HG02571 (cell line): ENCODE measurements around the gene USP35.

ENCODE experiments used
- ATAC-seq: cut with Tn5 transposase; IDR thresholded peaks from one replicate; pipeline ENCODE4 v1.9.1; 2021; ENCODE audit warnings: mild to moderate bottlenecking, moderate library complexity; ENCODE audit not compliant: unreplicated experiment

Gene USP35, protein sequence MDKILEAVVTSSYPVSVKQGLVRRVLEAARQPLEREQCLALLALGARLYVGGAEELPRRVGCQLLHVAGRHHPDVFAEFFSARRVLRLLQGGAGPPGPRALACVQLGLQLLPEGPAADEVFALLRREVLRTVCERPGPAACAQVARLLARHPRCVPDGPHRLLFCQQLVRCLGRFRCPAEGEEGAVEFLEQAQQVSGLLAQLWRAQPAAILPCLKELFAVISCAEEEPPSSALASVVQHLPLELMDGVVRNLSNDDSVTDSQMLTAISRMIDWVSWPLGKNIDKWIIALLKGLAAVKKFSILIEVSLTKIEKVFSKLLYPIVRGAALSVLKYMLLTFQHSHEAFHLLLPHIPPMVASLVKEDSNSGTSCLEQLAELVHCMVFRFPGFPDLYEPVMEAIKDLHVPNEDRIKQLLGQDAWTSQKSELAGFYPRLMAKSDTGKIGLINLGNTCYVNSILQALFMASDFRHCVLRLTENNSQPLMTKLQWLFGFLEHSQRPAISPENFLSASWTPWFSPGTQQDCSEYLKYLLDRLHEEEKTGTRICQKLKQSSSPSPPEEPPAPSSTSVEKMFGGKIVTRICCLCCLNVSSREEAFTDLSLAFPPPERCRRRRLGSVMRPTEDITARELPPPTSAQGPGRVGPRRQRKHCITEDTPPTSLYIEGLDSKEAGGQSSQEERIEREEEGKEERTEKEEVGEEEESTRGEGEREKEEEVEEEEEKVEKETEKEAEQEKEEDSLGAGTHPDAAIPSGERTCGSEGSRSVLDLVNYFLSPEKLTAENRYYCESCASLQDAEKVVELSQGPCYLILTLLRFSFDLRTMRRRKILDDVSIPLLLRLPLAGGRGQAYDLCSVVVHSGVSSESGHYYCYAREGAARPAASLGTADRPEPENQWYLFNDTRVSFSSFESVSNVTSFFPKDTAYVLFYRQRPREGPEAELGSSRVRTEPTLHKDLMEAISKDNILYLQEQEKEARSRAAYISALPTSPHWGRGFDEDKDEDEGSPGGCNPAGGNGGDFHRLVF

DNA sequence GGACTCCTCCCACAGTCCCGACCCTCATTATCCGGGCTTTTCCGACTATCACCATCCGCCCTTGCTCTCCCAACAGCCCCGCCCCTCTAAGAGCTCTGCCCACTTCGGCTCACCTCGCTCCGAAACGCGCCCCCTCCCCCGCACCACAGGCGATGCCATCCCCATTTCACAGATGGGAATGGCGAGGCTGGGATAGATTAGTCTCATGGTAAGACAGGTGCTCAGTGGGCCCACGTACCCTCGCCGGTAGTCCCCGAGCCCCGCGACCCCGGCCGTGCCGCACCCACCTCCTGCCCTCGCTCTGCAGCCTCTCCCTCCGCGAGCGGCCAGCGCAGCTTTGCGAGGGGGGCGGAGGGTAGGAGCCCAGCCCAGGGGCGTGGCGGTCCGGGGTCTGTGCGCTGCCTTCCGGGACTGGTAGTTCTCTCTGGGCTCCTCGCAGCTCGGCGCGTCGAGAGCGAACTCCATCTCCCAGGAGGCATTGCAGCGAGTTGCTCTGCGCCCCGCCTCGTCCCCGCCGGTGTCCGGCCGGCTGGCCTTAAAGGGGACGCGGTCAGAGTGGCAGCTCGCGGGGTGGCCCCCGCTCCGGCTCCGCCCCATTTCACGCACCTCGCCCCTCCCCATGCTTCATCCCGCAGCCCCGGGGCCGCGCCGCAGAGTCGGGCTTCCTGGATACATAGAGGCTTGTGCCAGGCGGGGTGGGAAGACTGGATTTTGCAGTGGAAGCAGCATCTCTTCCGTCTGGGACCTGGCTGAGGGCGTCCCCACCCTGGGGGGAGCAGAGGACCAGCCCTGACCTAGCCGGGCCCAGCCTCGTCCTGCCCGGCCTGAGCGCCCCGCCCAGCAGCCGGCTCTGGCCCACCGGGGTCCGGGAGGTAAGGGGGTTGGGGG lies at the start of gene USP35, which contains the start of gene KCTD21:
USP35 (plus strand) TSS at position 634 of the 888 bp plus-strand sequence. CDS start 7,327 bp downstream, outside the sequence.
KCTD21 (minus strand) TSS at position 341 of the 888 bp plus-strand sequence. CDS start 14,072 bp downstream, outside the sequence.
- peak; percentile 92 for ATAC-seq

DNA sequence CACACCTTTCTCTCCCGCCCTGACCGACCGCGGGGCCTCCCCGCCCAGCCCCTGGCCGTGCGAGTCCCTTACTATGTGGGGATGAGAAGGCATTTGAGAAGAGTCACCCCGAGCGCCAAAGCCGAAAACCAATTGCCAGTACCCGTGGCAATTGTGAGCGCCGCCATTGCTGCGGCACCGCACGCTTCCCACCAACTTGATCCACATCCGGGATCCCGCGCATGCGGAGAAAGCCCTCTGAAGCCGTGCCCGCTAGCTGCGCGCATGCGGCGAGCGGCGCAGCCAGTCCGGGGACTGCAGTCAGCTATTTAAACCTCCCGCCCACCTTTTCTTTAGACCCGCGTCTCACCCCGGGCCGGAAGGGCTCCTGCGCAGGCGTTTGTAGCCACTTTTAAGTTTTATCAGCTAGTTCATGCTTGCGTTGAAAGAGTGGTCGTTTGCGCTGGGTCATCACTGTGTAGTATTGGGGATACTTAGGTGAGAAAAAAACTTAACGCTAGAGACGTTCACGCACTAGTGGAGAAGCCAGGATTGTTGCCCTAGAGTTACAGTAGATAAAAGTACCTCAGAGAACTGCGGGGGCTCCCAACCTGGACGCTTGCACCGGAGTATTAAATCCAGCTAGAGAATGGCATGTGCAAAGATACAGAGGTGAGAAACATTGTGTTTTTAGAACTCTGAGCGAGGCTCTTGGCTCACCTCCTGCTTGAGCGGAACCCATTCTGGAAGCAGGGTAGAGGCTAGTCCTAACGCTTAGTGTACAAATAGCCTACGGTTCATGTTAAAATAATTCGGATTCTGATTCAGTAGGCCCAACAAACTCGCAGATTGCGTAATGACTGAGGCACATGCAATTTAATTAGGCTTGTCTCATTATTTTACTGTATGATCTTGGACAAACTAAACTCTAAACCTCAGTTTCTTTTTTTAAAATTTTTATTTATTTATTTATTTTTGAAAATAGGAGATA lies 49.0 kb upstream of the USP35 start, which contains the start of gene ALG8:
ALG8 (minus strand) TSS at position 205 of the 970 bp plus-strand sequence; CDS start at position 167, 38 bp downstream.
- ATAC-seq, result peak; percentile 92

DNA sequence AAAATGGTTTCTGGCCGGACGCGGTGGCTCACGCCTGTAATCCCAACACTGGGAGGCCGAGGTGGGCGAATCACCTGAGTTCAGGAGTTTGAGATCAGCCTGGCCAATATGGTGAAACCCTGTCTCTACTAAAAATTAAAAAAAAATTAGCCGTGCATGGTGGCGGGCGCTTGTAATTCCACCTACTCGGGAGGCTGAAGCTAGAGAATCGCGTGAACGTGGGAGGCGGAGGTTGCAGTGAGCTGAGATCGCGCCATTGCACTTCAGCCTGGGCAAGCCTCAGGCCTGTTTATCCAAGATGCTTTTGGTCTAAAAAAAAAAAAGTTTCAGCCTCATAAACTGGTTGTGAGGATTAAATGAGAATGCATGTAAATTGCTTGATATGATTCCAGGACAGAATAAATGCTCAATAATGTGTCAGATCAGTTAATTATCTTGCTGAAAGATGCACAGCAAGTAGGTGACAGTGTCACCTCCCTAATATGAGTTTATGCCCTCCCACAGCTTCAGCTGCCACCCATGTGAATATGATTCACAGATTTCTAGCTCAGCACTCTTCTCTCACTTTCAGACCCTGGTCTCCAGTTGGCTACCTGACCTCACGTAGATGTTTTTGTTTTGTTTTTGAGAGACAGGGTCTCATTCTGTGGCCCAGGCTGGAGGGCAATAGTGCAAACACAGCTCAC lies 48.2 kb upstream of the USP35 start:
- ATAC-seq, result no peak

DNA sequence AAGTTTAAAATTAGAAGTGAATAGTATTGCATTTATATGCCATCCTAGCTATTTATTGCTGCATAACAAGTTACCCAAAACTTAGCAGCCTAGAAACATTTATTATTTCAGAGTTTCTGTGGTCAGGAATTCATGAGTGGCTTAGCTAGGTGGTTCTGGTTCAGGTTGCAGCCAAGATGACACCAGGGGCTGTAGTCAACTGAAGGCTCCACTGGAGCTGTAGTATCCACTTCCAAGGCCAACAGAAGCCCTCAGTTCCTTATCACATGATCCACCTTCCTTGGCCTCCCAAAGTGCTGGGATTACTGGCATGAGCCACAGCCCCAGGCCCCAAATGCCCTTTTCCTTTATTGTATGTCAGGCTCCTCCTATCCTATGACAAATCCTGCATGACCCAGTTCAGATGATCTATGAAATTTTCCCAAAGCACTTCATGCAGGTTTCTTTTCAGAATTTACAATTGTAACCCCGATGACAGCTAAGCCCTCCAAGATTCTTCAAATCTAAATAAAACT lies 43.2 kb upstream of the USP35 start:
- no peak for ATAC-seq

DNA sequence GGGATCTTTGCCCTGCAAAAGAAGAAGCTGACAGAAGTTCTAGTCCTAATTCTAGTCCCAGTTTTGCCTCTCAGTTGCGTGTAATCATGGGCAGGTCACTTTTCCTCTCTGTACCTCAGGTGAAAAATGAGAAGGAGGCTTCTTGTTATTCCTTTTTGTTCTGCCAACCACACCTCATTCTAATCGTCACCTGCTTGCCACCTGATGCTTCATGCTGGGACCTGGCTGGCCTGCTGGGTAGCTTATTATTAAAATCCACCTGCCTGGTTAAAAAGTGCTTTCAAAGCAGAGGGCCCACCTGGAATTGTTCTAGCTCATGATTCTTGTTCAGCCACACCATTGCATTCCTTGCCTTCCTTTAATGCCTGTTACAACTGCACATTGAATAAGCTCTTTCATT lies 40.9 kb upstream of the USP35 start:
- no peak for ATAC-seq

DNA sequence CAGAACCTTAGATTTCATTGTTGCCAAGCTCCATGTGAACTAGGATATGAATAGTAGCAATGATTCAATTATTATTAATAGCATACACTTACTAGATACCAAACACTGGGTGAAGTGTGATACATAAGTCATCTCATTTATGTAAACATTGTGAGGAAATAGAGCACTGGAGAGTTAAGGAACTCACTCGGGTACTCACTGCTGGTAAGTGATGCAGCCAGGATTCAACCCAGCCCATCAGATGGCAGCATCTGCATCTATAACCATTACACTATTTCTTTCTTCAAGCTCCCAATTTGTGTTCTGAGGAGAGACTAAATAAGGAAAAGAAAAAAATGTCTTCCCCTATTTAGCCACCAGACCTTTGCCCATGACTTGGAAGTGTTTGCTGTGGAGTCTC lies 39.1 kb upstream of the USP35 start:
- no peak for ATAC-seq

DNA sequence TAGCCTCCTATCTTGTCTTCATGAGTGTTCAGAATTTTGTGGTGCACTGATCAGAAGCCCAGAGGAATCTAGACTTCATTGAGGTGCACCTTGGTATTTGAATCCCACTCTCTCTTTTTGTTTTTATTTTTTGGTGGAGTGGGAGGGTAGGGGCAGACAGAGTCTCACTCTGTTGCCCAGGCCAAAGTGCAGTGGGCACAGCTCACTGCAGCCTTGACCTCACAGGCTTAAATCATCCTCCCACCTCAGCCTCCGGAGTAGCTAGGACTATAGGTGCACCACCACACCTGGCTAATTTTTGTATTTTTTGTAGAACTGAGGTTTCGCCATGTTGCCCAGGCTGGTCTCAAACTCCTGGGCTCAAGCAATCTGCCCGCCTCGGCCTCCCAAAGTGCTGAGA lies 38.4 kb upstream of the USP35 start:
- no peak for ATAC-seq

DNA sequence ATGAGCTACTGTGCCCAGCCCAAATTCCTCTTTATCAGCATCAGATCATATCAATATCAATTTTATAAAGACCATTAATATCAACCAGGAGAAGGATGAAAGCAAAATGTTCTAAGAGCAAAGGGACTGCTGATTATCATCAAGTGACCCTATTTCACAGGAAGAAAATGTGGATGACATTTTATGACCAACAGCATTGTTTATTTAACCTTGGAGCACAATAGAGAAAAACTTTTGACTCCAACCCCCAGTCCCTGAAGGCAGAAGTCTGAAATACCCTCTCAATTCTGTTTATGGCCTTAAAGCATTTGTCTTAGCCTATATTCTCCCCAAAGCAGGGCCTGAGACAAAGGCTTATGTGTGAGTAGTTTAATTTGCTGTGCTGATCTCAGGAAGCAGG lies 38.0 kb upstream of the USP35 start:
- no peak for ATAC-seq

DNA sequence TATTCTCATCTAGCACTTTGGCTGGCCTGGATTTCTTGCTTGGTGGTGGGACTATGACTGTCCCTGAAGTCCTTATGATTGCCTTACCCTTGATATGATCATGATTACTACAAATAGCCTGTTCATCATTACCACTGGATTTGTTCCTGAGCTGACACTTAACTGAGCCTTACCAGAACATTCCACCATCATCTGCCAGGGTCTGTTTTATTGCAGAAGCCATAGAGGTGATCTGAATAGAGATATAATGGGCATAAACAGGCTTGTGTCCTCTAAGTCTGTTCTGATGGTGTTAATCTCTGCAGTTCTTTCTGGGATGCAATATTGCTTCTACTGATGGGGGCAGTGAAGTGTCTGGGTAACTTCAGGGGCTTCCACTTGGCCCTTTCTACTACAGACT lies 36.9 kb upstream of the USP35 start:
- no peak for ATAC-seq

DNA sequence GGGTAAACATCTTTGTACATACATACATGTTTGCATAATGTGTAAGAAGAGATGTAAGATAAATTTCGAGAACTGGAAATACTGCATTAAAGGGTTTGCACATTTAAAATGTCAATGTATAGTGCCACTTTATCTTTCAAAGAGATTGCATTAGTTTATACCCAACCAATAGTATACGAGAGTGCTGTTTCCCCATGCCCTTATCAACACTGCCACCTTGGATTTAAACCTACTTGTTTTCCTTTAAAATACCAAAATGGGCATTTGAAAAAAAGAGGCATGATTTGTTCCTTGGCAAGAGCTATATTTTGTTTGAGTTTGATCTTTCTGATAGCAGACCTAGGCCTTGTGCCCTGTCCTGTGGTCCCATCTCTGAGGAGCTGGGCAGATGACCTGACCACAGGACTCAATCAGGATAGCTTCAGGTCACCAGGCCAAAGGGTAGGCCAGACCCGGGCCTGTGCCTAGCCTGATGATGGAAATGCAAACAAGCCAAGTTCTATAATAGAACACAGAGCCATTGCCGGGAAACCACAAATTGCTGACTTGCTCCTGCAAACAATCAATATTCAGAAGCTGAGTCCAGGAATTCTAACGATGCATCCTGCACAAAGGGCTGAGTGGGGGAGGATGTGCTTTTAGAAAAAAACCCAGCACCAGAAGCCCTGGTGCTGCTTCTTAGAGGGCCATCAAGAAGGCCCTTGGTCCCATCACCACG lies 32.4 kb upstream of the USP35 start:
- ATAC-seq, result no peak

DNA sequence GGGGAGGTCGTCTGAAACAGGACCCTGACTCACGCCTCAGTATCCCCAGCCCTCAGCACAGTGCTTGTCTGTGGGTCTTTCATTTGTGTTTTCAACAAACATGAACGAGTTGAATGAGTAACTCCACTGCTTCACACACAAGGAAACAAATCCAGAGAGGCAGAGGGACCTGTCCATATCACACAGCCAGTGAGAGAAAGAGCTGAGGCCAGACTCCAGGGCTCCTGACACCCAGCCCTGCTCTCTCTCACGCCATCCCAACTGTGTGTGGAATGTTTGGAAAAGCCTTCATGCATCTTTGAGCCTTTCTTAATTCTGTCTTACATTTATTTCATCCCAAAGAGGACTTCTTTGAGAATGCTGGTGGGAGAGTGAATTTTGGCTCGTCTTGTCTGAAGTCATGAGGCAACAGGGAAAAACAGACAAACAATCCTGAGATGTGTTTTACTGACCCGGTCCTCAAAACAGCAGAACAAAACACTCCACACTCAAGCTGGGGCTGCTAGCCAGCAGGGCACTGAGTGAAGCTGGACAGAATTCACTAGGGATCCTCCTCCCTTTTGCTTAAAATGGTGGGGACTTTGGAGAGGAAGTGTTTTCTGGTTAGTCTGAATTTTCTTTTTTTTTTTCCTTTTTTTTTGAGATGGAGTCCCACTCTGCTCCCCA lies 29.6 kb upstream of the USP35 start:
- ATAC-seq, result no peak

DNA sequence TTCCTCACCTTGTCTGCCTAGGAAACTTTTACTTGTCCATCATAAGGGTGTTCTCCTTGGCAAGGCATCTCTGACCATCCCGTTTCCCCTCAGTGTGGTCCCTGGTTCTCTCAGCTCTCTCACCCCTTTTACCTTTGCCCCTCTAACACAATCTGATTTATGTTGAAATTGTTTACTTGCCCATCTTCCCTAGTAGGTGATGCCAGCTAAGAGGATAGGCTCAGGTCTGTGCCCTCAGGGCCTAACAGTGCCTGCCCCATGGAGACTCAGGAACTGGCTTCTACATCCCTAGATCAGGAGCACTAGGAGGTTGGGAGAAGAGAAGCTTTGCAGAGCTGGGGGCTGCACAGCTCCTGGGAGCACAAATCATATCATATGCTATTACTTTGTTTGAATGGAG lies 28.2 kb upstream of the USP35 start:
- ATAC-seq, result no peak

DNA sequence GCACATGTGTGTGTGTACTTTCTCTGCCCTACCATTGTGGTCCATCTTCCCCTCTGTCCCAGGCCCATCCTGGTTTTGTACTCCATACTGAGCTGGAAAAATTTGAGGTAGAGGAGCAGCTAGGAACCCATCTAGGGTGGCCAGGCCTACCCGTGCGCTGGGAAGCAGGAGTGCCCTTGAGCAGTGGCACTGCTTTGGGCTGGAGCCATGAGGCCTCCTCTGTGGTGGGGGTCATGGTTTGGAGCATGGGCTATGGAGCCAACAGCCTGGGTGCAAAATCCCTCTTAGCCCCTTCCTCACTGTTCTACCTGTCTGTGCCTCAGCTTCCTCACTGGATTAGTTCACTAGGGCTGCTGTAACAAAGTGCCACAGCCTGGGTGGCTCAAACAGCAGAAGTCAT lies 27.4 kb upstream of the USP35 start:
- ATAC-seq, result no peak

DNA sequence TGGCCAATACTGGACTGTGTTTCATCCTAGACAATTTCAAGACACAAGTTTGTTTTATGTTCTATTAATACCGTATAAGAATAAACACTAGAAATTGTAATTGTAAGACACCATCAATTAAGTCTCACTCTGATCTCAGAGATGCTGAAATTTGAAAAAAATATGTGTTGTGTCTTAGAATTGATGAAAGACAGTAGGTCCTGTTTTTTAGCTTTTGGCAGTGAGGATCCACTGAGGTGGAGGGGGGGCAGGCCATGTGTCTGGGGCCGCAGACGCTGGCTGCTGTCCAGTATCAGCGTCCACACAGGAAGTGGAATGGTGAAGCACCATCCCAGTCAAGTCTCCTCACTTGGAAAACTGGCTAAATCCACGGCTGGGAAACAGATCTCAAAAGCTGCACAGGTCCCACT lies 26.8 kb upstream of the USP35 start:
- ATAC-seq, result no peak

DNA sequence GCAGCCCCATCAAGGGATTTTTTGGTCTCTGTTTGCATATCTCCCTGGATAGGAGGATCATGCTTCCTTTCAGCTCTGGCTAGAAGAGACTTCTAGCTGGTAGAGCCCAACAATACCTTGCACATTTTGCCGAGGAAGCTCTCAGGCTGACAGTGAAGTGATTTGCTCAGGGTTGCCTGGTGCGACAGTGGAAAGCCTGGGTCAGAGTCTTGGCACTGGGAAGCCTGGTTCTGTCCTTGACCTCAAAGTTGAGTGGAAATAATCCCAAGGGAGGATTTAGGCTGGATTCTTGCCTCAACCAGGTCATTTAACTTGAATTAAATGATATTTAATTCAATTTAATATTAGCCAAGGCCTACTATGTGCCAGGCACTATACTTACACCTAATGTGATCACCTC lies 24.9 kb upstream of the USP35 start:
- ATAC-seq, result no peak

DNA sequence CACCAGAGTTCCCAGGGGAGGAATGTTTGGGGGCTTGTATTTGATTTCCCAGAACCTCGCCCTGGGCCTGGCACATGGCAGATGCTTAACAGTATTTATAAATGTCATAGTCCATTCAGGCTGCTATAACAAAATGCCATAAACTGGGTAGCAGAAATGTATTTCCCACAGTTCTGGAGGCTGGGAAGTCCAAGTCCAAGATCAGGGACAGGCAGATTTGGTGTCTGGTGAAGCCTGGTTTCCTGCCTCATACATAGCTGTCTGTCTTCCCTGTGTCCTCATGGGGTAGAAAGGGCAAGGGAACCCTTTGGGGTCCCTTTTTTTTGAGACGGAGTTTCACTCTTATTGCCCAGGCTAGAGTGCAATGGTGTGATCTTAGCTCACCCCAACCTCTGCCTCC lies 24.2 kb upstream of the USP35 start:
- no peak for ATAC-seq

DNA sequence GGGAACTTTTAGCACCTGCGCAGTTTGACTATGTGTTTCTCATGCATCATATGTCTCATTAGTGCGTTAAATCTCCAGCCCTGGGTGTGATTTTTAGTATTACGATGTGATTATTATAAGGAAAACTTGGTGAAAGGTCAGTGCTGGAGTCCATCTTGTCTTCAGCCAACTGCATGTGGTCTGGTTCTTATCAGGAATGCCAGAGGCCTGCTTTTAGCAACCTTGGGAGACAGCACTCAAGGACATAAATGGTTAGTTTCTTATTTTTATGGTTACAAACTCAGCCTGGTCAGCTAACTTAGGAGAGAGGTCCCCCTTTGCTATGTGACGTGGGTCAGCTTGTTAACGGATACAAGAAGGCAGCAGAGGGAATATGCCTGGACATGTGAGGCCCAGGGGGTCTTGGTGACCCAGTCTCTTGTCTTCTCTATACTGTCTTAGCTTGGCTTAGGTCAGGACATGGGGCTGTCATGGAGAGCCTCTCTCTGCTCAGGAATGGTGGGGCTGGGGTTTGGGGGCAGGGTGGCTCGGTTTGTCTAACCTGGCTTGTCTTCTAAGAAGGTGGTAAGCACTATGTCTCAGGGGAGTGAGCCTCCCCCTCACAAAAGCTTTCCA lies 21.8 kb upstream of the USP35 start:
- ATAC-seq, result no peak
